Measurements from ENCODE around the gene FBXL16. TPM values are rescaled to one million over a fixed set of nuclear protein-coding genes. Genes with fewer than 3 reads are reported as not detected.

Gene FBXL16
- total RNA-seq, 1 donor from 2014 or later, result 0.30 TPM

- ATAC-seq (no peak), DNase-seq (ENCODE audit: low spot score) (no peak)
Measured at GRCh38 chr16:734981-735881, 29.6 kb upstream of the FBXL16 start.

GRCh38 chr16:734208-734980, 28.8 kb upstream of the FBXL16 start:
- DNase-seq (ENCODE audit: low spot score), result no peak

GRCh38 chr16:733382-734207, 28.0 kb upstream of the FBXL16 start:
- no peak for ATAC-seq
- DNase-seq (ENCODE audit: low spot score), result no peak

More at GRCh38 chr16:734208-734980, 28.8 kb upstream of the FBXL16 start:
- ATAC-seq, result no peak

- no peak for DNase-seq (ENCODE audit: low spot score)
Measured at GRCh38 chr16:732936-733335, 27.3 kb upstream of the FBXL16 start.

GRCh38 chr16:732332-732731, 26.7 kb upstream of the FBXL16 start:
- ATAC-seq (no peak), DNase-seq (ENCODE audit: low spot score) (no peak)

More at GRCh38 chr16:732936-733335, 27.3 kb upstream of the FBXL16 start:
- no peak for ATAC-seq

- ATAC-seq (no peak), DNase-seq (ENCODE audit: low spot score) (no peak)
Measured at GRCh38 chr16:730666-731509, 25.3 kb upstream of the FBXL16 start.

- DNase-seq (ENCODE audit: low spot score) (no peak), ATAC-seq (no peak)
Measured at GRCh38 chr16:729768-730665, 24.4 kb upstream of the FBXL16 start.

- ATAC-seq (no peak), DNase-seq (ENCODE audit: low spot score) (no peak)
Measured at GRCh38 chr16:728890-729744, 23.5 kb upstream of the FBXL16 start.

- DNase-seq (ENCODE audit: low spot score) (no peak), ATAC-seq (peak; percentile 47)
Measured at GRCh38 chr16:728131-728889, 22.7 kb upstream of the FBXL16 start.

GRCh38 chr16:727291-727977, 21.8 kb upstream of the FBXL16 start:
- DNase-seq (ENCODE audit: low spot score) (no peak), ATAC-seq (no peak)

GRCh38 chr16:726438-727290, 21.1 kb upstream of the FBXL16 start, which contains the start of the genes CCDC78 and HAGHL:
Gene CCDC78 (minus strand): TSS chr16:726443. CDS start chr16:726367, 76 bp downstream.
Gene HAGHL (plus strand): TSS chr16:727106. CDS start chr16:727510, 404 bp downstream.
- ATAC-seq (peak; percentile 28), DNase-seq (ENCODE audit: low spot score) (no peak)

GRCh38 chr16:726188-726437, 20.5 kb upstream of the FBXL16 start:
- no peak for DNase-seq (ENCODE audit: low spot score)
- ATAC-seq, result no peak

GRCh38 chr16:725463-726187, 20.0 kb upstream of the FBXL16 start:
- ATAC-seq, result peak; percentile 31
- DNase-seq (ENCODE audit: low spot score), result no peak

- no peak for DNase-seq (ENCODE audit: low spot score)
- ATAC-seq, result no peak
Measured at GRCh38 chr16:725041-725376, 19.4 kb upstream of the FBXL16 start.

Data from left lobe of liver (tissue), 2 donors.